Measurements from ENCODE around the gene ATAD5.
"Not testable (repeated sequence)": the region's sequence is repeated elsewhere in the genome, so short reads cannot be mapped to it uniquely, and the experiment has no call there.

The ATAD5 gene

DNA sequence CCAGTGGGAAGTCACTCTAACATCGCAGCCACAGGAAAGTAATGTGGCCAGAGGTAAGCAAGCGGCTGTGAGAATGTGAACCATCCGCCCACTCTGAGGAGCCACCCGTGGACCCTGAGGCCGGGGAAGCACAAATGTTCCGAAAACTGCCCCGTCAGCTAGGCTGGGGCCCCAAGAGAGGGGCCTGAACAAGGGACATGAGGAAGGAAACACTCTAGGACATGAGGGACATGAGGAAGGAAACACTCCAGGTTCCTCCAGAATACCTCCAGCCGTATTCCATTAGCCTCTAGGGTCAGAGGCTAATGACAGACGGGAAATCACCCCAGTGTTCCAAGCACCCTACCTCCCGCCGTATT, 74.0 kb downstream of the ATAD5 start:
- H3K18ac ChIP-seq (ENCODE audit: low read depth in 1 of 2, low read length in 2 of 2), result no peak overlapping the region
- H2BK5ac ChIP-seq (ENCODE audit: low read depth, low read length, poor library complexity, severe bottlenecking), result no peak overlapping the region
- H3K27me3 ChIP-seq (ENCODE audit: control insufficient read depth in 1 of 2, insufficient read depth in 1 of 2, low read length in 2 of 2), result no peaks in the 10 kb centered on the region
- H2AFZ ChIP-seq (ENCODE audit: low read depth, low read length), result peak overlapping the region; percentile 93
- H4K91ac ChIP-seq (ENCODE audit: low read length), result no peak overlapping the region
- peak overlapping the region; percentile 74 to 100 for H3K4me3 ChIP-seq (ENCODE audit: insufficient read depth in 1 of 2, low read depth in 1 of 2, low read length in 2 of 2)
- WGBS, result under 1% methylated on average over 11 of the region's 11 CpGs
- H2AK5ac ChIP-seq (ENCODE audit: low read length, severe bottlenecking), result no peak overlapping the region
- H3K23ac ChIP-seq (ENCODE audit: low read length in 2 of 2), result no peak overlapping the region
- no peak for DNase-seq
- peak overlapping the region; percentile 85 for H3K4me2 ChIP-seq (ENCODE audit: low read length, poor library complexity, severe bottlenecking)
- H2BK12ac ChIP-seq (ENCODE audit: low read length in 2 of 2), result no peak overlapping the region
- no peak overlapping the region for H2BK15ac ChIP-seq (ENCODE audit: low read depth, poor library complexity, severe bottlenecking)
- no peak overlapping the region for H3K27ac ChIP-seq (ENCODE audit: low read length, poor library complexity, severe bottlenecking)
- peaks cover 0 to 28% of the 10 kb centered on the region in 2 experiments for H3K36me3 ChIP-seq (ENCODE audit: control insufficient read depth in 1 of 2, insufficient read depth in 2 of 2, low read depth in 1 of 2, low read length in 2 of 2)
- H3K79me1 ChIP-seq (replicated peaks; ENCODE audit: low read length, poor library complexity, severe bottlenecking), result peaks cover 16% of the 10 kb centered on the region
- no peaks in the 10 kb centered on the region for H3K9me3 ChIP-seq (ENCODE audit: control insufficient read depth, low read length)
- no peak overlapping the region for H3K14ac ChIP-seq (ENCODE audit: low read length in 2 of 2)
- H2BK120ac ChIP-seq (ENCODE audit: low read depth, low read length), result no peak overlapping the region
- H3K9ac ChIP-seq (ENCODE audit: low read length), result peak overlapping the region; percentile 97
- peaks cover 8% of the 10 kb centered on the region for H3K4me1 ChIP-seq (ENCODE audit: control insufficient read depth, insufficient read depth, low read depth, low read length)
- H4K8ac ChIP-seq (ENCODE audit: low read length), result peak overlapping the region; percentile 80
- peak overlapping the region in 1 of 2 experiments; percentile 59 for H3K4ac ChIP-seq (ENCODE audit: low read depth in 1 of 2, low read length in 2 of 2)

DNA sequence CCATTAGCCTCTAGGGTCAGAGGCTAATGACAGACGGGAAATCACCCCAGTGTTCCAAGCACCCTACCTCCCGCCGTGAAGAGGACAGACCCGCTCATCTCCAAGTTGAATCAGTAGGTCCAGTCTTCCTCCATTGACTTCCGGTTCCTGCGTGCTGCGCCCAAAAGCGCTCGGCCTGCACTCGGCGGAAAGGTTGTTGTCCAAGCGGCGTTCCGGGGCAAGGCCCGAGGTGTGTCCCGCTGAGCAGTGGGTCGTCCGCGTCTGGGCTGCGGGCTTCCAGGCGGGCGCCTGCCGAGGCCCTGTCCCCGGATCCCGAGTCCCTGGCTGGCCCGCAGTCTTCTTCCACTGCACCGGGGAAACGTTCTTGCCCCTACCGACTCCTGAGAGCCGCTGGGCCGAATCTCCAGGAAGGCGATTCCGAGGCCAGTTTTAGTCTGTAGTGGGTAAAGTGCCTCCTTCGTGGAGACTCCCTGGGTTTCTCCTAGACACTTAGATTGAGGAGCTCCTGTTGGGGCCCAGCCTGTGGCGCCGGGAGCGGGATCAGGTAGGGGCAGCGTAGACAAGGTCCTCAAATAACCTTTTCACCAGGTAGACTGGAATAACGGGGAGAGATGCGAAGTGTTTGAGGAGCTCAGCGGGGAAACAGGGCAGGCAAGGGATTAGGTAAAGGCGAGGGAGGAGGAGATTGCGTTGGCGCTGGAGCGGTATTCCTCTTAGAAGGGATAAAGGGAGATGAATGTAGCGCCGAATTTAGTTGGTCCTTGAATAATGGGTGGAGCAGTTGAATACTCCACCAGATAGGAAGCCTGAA, 74.5 kb downstream of the ATAD5 start, which contains the start of gene TEFM:
Gene TEFM, minus strand, starts transcription at position 138 of the 811 bp plus-strand sequence. Its CDS starts 40 bp downstream, at position 98.
- no peak within 1 kb of the TSS for H2BK12ac ChIP-seq (ENCODE audit: low read length in 2 of 2)
- peaks cover 0 to 25% of the 10 kb centered on the region in 2 experiments for H3K36me3 ChIP-seq (ENCODE audit: control insufficient read depth in 1 of 2, insufficient read depth in 2 of 2, low read depth in 1 of 2, low read length in 2 of 2)
- H3K27me3 ChIP-seq (ENCODE audit: control insufficient read depth in 1 of 2, insufficient read depth in 1 of 2, low read length in 2 of 2), result no peaks in the 10 kb centered on the region
- H3K9me3 ChIP-seq (ENCODE audit: control insufficient read depth, low read length), result no peaks in the 10 kb centered on the region
- H2BK5ac ChIP-seq (ENCODE audit: low read depth, low read length, poor library complexity, severe bottlenecking), result no peak within 1 kb of the TSS
- H3K14ac ChIP-seq (ENCODE audit: low read length in 2 of 2), result peak within 1 kb of the TSS in 1 of 2 experiments; percentile 79
- peak within 1 kb of the TSS; percentile 76 to 88 for H3K18ac ChIP-seq (ENCODE audit: low read depth in 1 of 2, low read length in 2 of 2)
- peak within 1 kb of the TSS; percentile 97 for H3K9ac ChIP-seq (ENCODE audit: low read length)
- peak within 1 kb of the TSS; percentile 49 to 84 for H3K4ac ChIP-seq (ENCODE audit: low read depth in 1 of 2, low read length in 2 of 2)
- no peak within 1 kb of the TSS for H3K23ac ChIP-seq (ENCODE audit: low read length in 2 of 2)
- peak; percentile 93 for DNase-seq
- H2AFZ ChIP-seq (ENCODE audit: low read depth, low read length), result peak within 1 kb of the TSS; percentile 93
- WGBS, result under 1% methylated on average over 47 of the region's 47 CpGs
- peak within 1 kb of the TSS; percentile 74 to 100 for H3K4me3 ChIP-seq (ENCODE audit: insufficient read depth in 1 of 2, low read depth in 1 of 2, low read length in 2 of 2)
- H3K4me2 ChIP-seq (ENCODE audit: low read length, poor library complexity, severe bottlenecking), result peak within 1 kb of the TSS; percentile 85
- peak within 1 kb of the TSS; percentile 82 for H3K27ac ChIP-seq (ENCODE audit: low read length, poor library complexity, severe bottlenecking)
- no peak within 1 kb of the TSS for H2AK5ac ChIP-seq (ENCODE audit: low read length, severe bottlenecking)
- peaks cover 8% of the 10 kb centered on the region for H3K4me1 ChIP-seq (ENCODE audit: control insufficient read depth, insufficient read depth, low read depth, low read length)
- H2BK120ac ChIP-seq (ENCODE audit: low read depth, low read length), result no peak within 1 kb of the TSS
- H4K91ac ChIP-seq (ENCODE audit: low read length), result no peak within 1 kb of the TSS
- peak within 1 kb of the TSS; percentile 97 for H4K8ac ChIP-seq (ENCODE audit: low read length)
- H2BK15ac ChIP-seq (ENCODE audit: low read depth, poor library complexity, severe bottlenecking), result peak within 1 kb of the TSS; percentile 88
- peaks cover 16% of the 10 kb centered on the region for H3K79me1 ChIP-seq (replicated peaks; ENCODE audit: low read length, poor library complexity, severe bottlenecking)

DNA sequence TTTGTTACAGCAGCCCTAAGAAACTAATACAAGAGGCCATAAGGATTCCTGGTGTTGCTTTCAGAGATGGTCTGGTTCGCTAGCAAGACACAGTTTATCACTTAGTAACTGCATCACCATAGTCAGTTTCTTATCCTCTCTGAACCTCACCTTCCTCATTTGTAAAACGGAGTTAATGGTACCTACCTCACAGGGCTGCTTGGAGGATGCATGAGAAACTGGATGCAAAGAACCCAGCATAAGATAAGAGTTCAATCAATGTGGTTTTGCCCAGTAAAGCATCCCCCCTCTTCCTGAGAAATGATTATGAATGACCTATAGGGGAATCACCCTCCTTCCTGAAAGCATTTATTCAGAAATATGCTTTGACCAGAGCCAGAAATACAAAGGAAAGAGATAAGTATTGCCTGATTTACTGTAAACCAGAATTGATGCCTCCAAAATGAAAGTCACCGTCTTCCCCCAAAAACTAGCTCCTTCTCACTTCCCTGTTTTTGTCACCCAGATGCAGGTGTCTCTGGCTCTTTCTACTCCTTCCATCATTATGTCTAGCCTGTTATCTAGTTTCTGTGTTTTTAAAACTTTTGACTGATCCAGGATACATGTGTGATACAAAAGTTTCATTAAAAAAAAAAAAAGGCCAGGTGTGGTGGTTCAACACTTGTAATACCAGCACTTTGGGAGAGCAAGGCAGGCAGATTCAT, 77.1 kb downstream of the ATAD5 start:
- Histone ChIP-seq H3K4me3 (ENCODE audit: insufficient read depth in 1 of 2, low read depth in 1 of 2, low read length in 2 of 2) (no peak overlapping the region), H3K27me3 (ENCODE audit: control insufficient read depth in 1 of 2, insufficient read depth in 1 of 2, low read length in 2 of 2) (no peaks in the 10 kb centered on the region), H3K36me3 (ENCODE audit: control insufficient read depth in 1 of 2, insufficient read depth in 2 of 2, low read depth in 1 of 2, low read length in 2 of 2) (peaks cover 0 to 5% of the 10 kb centered on the region in 2 experiments), H3K14ac (ENCODE audit: low read length in 2 of 2) (no peak overlapping the region), H3K23ac (ENCODE audit: low read length in 2 of 2) (no peak overlapping the region), H2AFZ (ENCODE audit: low read depth, low read length) (no peak overlapping the region), H2BK5ac (ENCODE audit: low read depth, low read length, poor library complexity, severe bottlenecking) (no peak overlapping the region), H3K4me1 (ENCODE audit: control insufficient read depth, insufficient read depth, low read depth, low read length) (peaks cover 8% of the 10 kb centered on the region), H3K4me2 (ENCODE audit: low read length, poor library complexity, severe bottlenecking) (no peak overlapping the region), H4K8ac (ENCODE audit: low read length) (no peak overlapping the region), H2AK5ac (ENCODE audit: low read length, severe bottlenecking) (no peak overlapping the region), H2BK120ac (ENCODE audit: low read depth, low read length) (no peak overlapping the region), H3K18ac (ENCODE audit: low read depth in 1 of 2, low read length in 2 of 2) (no peak overlapping the region), H3K4ac (ENCODE audit: low read depth in 1 of 2, low read length in 2 of 2) (no peak overlapping the region), H2BK12ac (ENCODE audit: low read length in 2 of 2) (no peak overlapping the region), H4K91ac (ENCODE audit: low read length) (no peak overlapping the region), H3K79me1 (replicated peaks; ENCODE audit: low read length, poor library complexity, severe bottlenecking) (peaks cover 10% of the 10 kb centered on the region), H3K9me3 (ENCODE audit: control insufficient read depth, low read length) (no peaks in the 10 kb centered on the region), H3K9ac (ENCODE audit: low read length) (no peak overlapping the region), H2BK15ac (ENCODE audit: low read depth, poor library complexity, severe bottlenecking) (no peak overlapping the region), H3K27ac (ENCODE audit: low read length, poor library complexity, severe bottlenecking) (no peak overlapping the region)
- WGBS, result 96% methylated on average over 2 of the region's 3 CpGs
- DNase-seq, result no peak

DNA sequence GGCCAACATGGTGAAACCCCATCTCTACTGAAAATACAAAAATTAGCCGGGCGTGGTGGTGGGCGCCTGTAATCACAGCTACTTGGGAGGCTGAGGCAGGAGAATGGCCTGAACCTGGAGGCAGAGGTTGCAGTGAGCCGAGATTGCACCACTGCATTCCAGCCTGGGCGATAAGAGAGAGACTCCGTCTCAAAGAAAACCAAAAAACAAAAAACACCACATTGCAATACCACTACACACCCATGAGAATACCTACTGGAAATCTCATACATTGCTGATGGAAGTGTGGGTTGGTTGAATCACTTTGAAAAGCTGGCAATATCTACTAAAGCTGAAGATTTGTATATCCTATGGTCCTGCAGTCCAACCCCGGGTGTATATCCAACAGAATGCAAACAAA, 78.4 kb downstream of the ATAD5 start:
- not testable (repeated sequence) for H3K9me3 ChIP-seq (ENCODE audit: control insufficient read depth, low read length); H2BK120ac ChIP-seq (ENCODE audit: low read depth, low read length); H3K14ac ChIP-seq (ENCODE audit: low read length in 2 of 2); H3K4me3 ChIP-seq (ENCODE audit: insufficient read depth in 1 of 2, low read depth in 1 of 2, low read length in 2 of 2); H2BK12ac ChIP-seq (ENCODE audit: low read length in 2 of 2); H3K27ac ChIP-seq (ENCODE audit: low read length, poor library complexity, severe bottlenecking); H3K4me2 ChIP-seq (ENCODE audit: low read length, poor library complexity, severe bottlenecking); H2BK15ac ChIP-seq (ENCODE audit: low read depth, poor library complexity, severe bottlenecking); H3K79me1 ChIP-seq (replicated peaks; ENCODE audit: low read length, poor library complexity, severe bottlenecking); H3K27me3 ChIP-seq (ENCODE audit: control insufficient read depth in 1 of 2, insufficient read depth in 1 of 2, low read length in 2 of 2); H2AK5ac ChIP-seq (ENCODE audit: low read length, severe bottlenecking); H2AFZ ChIP-seq (ENCODE audit: low read depth, low read length); H3K18ac ChIP-seq (ENCODE audit: low read depth in 1 of 2, low read length in 2 of 2); H3K9ac ChIP-seq (ENCODE audit: low read length); H3K4ac ChIP-seq (ENCODE audit: low read depth in 1 of 2, low read length in 2 of 2); H3K4me1 ChIP-seq (ENCODE audit: control insufficient read depth, insufficient read depth, low read depth, low read length); H2BK5ac ChIP-seq (ENCODE audit: low read depth, low read length, poor library complexity, severe bottlenecking); DNase-seq; H4K91ac ChIP-seq (ENCODE audit: low read length); H4K8ac ChIP-seq (ENCODE audit: low read length); H3K36me3 ChIP-seq (ENCODE audit: control insufficient read depth in 1 of 2, insufficient read depth in 2 of 2, low read depth in 1 of 2, low read length in 2 of 2); H3K23ac ChIP-seq (ENCODE audit: low read length in 2 of 2)
- WGBS, result 92% methylated on average over 3 of the region's 7 CpGs

All from mesenchymal stem cell (in vitro differentiated cells and primary cell).